Immature natural killer cell (primary cell): ENCODE results near the gene PIGL. TPM values are rescaled to one million over a fixed set of nuclear protein-coding genes. Genes with fewer than 3 reads are reported as not detected.

ENCODE experiments used
- DNase-seq, 3 donors: peaks; one replicate each; pipeline ENCODE4 v3.0.0; 2022; ENCODE audit warnings: mixed read lengths in 1 of 3
- H3K27ac Mint-ChIP-seq, 6 donors: one replicate each; pipeline ENCODE4 v1.8.0; 2020; ENCODE audit warnings: mixed read lengths in 6 of 6, mild to moderate bottlenecking in 5 of 6, inconsistent platforms in 4 of 6, moderate library complexity in 3 of 6
- H3K27me3 Mint-ChIP-seq, 3 donors: one replicate each; pipeline ENCODE4 v1.8.0; 2020 to 2021; ENCODE audit warnings: low read depth in 3 of 3, mild to moderate bottlenecking in 3 of 3, mixed read lengths in 3 of 3, moderate library complexity in 3 of 3, inconsistent platforms in 1 of 3
- H3K36me3 Mint-ChIP-seq, 3 donors: one replicate each; pipeline ENCODE4 v1.8.0; 2020; ENCODE audit warnings: mixed read lengths in 3 of 3, inconsistent platforms in 2 of 3, mild to moderate bottlenecking in 2 of 3
- H3K4me1 Mint-ChIP-seq, 2 donors: one replicate each; pipeline ENCODE4 v1.8.0; 2020; ENCODE audit warnings: inconsistent platforms in 2 of 2, mild to moderate bottlenecking in 2 of 2, mixed read lengths in 2 of 2, moderate library complexity in 1 of 2
- H3K4me3 Mint-ChIP-seq, 5 donors: one replicate each; pipeline ENCODE4 v1.8.0; 2020; ENCODE audit warnings: mild to moderate bottlenecking in 5 of 5, mixed read lengths in 5 of 5, inconsistent platforms in 3 of 5, moderate library complexity in 3 of 5
- H3K9me3 Mint-ChIP-seq, 6 donors: one replicate each; pipeline ENCODE4 v1.8.0; 2020; ENCODE audit warnings: mild to moderate bottlenecking in 6 of 6, mixed read lengths in 6 of 6, inconsistent platforms in 4 of 6, moderate library complexity in 3 of 6
- polyA plus RNA-seq, 3 donors: library from polyadenylated mRNA; unstranded; fragments of 300-500 nt; fragmentation: Illumina TruSeq; gene quantifications; one replicate each; pipeline ENCODE4 v1.2.3, GENCODE V29; 2021

The PIGL gene
- polyA plus RNA-seq, 3 donors from 2014 or later = 4.1 to 12.4 (median 4.4) TPM

DNA sequence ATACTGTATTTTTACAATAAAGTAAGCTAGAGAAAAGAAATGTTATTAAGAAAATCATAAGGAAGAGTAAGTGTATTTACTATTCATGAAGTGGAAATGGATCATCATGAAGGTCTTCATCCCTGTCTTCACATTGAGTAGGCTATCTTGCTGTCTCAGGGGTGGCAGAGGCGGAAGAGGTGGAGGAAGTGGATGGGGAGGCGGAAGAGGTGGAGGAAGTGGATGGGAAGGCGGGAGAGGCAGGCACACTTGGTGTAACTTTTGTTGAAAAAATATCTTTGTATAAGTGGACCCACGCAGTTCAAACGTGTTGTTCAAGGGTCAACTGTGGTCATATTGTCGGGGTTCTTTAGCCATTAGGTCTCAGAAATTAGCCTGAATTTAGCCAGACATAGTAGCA is 50.2 kb downstream of the PIGL start:
- no peak for DNase-seq
- Mint-ChIP-seq H3K4me1 (peaks cover 28 to 35% of the 10 kb centered on the region in 2 donors), H3K4me3 (peak overlapping the region; percentile 51 to 74 (median 61)), H3K27me3 (no peaks in the 10 kb centered on the region), H3K9me3 (no peaks in the 10 kb centered on the region), H3K36me3 (peaks cover 0 to 4% (median 0%) of the 10 kb centered on the region in 3 donors), H3K27ac (peak overlapping the region; percentile 66 to 89 (median 84))

DNA sequence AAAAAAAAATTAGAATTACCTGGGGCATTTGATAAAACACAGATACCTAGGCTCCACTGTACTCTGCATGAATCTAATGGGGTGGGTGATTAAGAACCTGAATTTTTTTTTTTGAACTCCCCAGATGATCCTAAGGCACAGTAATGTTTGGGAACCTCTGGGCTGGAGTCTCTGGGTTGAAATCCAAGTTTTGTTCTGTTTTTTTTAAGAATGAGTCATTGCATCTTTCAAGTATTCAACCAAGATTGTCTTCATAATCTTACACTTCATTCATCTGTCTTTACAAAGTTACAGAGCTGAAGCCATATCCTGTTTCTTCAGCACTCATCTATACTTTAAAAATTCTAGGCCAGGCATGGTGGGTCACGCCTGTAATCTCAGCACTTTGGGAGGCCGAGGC is 52.6 kb downstream of the PIGL start:
- Mint-ChIP-seq H3K27ac (peak overlapping the region in 3 of 6 donors; percentile 52 to 81 (median 68)), H3K36me3 (peaks cover 0 to 8% (median 0%) of the 10 kb centered on the region in 3 donors), H3K27me3 (peaks cover 0 to 2% (median 0%) of the 10 kb centered on the region in 3 donors), H3K4me3 (peak overlapping the region in 4 of 5 donors; percentile 12 to 53 (median 24)), H3K9me3 (no peaks in the 10 kb centered on the region), H3K4me1 (peaks cover 35 to 49% of the 10 kb centered on the region in 2 donors)
- DNase-seq = no peak

DNA sequence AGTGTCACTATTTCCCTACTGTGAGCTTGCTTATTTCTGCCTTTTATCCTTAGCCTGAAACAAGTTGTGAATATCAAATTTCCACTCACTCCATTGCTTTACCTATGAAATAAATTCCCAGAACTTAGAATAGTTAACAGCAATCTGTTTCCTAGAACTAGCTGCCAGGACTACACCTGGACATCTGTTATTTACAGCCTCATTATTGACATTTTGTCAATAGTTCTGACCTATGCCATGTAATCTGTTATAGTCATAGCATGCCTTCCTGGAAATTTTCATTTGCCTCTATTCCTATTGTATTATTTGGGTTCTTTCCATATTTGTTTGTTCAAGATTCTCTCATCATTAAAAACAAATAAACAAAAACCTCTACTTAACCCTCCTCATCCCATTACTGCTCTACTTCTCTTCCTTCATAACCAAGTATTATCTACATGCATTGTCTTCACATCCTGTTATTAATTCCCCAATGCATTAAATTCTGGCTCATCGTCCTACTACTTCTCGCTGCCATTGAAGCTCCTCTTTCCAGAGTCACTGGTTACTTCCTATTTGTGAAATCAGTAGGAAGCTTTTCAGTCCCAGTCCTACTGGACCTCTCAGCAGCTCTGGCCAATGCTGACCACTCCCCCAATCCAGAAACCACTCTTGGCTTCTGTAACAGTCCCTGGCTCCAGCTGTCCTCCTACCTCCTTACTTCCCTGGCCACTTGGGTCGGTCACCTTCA is 55.3 kb downstream of the PIGL start:
- no peak overlapping the region for H3K27ac Mint-ChIP-seq

DNA sequence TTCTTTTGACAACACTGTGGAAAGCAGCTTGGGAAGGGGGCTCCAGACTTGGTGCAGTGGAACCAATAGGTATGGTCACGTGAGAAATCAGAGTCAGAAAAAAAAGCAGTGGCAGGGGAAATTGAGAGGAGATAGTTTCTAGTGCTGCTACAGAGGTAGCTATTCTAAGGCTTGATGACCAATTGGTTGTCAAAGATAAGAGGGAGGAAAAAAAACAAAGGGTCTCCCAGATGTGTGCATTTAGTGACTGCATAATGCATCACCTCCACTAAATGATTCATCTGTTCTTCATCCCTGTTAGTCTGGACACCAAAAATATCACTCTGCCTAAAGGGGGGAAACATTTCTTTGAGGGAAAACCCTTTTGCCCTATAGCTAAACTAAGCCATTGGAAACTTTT is 56.5 kb downstream of the PIGL start:
- Mint-ChIP-seq H3K9me3 (no peaks in the 10 kb centered on the region), H3K4me1 (peaks cover 13 to 30% of the 10 kb centered on the region in 2 donors), H3K27me3 (peaks cover 0 to 2% (median 1%) of the 10 kb centered on the region in 3 donors), H3K27ac (peak overlapping the region in 1 of 6 donors; percentile 14), H3K36me3 (peaks cover 1 to 10% (median 10%) of the 10 kb centered on the region in 3 donors), H3K4me3 (no peak overlapping the region)
- no peak for DNase-seq

More for the DNA sequence above, 55.3 kb downstream of the PIGL start:
- no peak overlapping the region for H3K4me3 Mint-ChIP-seq
- H3K9me3 Mint-ChIP-seq = no peaks in the 10 kb centered on the region
- peaks cover 0 to 2% (median 0%) of the 10 kb centered on the region in 3 donors for H3K27me3 Mint-ChIP-seq
- DNase-seq = no peak
- H3K36me3 Mint-ChIP-seq = peaks cover 0 to 8% (median 8%) of the 10 kb centered on the region in 3 donors
- peaks cover 25 to 42% of the 10 kb centered on the region in 2 donors for H3K4me1 Mint-ChIP-seq

DNA sequence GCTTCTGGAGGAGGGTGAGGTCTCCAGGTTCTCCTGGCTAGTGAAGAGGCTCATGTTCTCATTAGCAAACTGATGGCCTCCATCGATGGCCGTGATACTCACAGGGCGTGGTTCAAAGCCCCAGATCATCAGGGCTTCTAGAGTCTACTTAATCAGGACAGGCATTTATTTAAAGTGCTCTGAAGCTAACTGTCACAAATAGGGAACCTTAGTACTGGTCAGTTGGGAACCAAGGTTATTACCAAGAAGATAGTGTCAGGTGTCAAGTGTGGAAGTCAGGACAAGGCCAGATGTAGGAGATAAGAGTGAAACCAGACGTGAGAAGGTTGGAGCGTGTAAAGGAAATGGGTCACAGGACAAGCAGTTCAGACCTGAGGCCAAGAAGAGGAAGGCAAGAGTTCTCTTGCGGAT is 56.9 kb downstream of the PIGL start:
- Mint-ChIP-seq H3K36me3 (peaks cover 6 to 15% (median 14%) of the 10 kb centered on the region in 3 donors), H3K4me1 (peaks cover 11 to 25% of the 10 kb centered on the region in 2 donors), H3K4me3 (no peak overlapping the region), H3K27ac (peak overlapping the region in 1 of 6 donors; percentile 24), H3K27me3 (peaks cover 0 to 4% (median 1%) of the 10 kb centered on the region in 3 donors), H3K9me3 (no peaks in the 10 kb centered on the region)
- DNase-seq = no peak

DNA sequence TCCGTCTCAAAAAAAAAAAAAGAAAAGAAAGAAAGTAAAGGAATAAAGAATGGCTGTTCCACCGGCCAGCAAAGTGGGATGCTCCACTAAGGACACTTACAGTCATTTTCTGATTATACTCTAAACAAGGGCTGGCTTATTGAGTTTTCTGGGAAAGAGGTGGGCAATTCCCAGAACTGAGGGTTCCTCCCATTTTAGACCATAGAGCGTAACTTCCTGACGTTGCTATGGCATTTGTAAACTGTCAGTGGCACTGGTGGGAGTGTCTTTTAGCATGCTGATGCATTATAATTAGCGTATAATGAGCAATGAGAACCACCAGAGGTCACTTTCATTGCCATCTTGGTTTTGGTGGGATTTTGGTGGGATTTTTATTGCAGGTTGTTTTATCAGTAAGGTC is 58.0 kb downstream of the PIGL start:
- H3K4me3 Mint-ChIP-seq = no peak overlapping the region
- H3K27ac Mint-ChIP-seq = no peak overlapping the region
- no peak for DNase-seq

DNA sequence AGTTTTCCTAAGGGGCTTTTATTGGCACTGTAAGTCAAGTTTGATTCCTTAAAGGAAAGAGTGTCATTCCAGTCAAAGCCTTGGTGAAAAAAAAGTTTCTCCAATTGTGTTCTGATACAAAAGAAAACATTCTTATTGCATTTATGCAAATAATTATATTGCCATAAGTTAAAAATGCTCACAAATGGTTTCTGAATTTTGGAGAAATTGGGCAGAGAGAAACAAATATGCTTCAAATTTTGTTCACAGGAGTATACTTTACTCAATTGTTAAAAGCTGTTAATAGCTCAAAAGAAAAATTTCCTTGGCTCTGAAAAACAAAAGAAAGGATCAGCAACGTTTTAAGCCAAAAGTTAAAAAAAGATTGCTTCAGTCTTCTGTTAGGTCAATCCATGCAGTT is 60.2 kb downstream of the PIGL start:
- Mint-ChIP-seq H3K27ac (no peak overlapping the region), H3K4me1 (peaks cover 7 to 14% of the 10 kb centered on the region in 2 donors), H3K4me3 (no peak overlapping the region), H3K36me3 (peaks cover 14 to 29% (median 26%) of the 10 kb centered on the region in 3 donors), H3K9me3 (no peaks in the 10 kb centered on the region), H3K27me3 (peaks cover 0 to 6% (median 1%) of the 10 kb centered on the region in 3 donors)
- DNase-seq = no peak

More for the DNA sequence above, 58.0 kb downstream of the PIGL start:
- H3K36me3 Mint-ChIP-seq = peaks cover 11 to 22% (median 21%) of the 10 kb centered on the region in 3 donors
- no peaks in the 10 kb centered on the region for H3K9me3 Mint-ChIP-seq
- peaks cover 0 to 6% (median 1%) of the 10 kb centered on the region in 3 donors for H3K27me3 Mint-ChIP-seq
- H3K4me1 Mint-ChIP-seq = peaks cover 7 to 14% of the 10 kb centered on the region in 2 donors

DNA sequence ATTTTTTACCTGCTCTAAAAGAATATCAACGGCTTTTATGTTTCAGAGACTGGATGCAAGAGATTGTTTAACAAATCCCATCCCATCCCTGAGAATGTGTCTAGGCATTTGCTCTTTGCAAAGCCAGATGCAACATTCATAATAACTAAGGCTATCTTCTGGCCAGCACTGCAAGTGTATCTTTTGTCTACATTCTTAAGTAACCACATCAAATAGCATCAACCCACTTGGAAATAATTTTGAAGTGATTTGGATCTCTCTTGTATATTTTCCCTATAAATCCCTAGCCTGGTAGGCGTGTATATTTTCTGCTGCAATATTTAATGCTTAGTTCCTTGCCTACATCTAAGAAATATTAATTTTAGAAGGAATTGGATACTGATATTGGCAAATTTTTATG is 64.3 kb downstream of the PIGL start:
- Mint-ChIP-seq H3K4me3 (no peak overlapping the region), H3K27me3 (peaks cover 1 to 3% (median 2%) of the 10 kb centered on the region in 3 donors), H3K4me1 (peaks cover 16 to 20% of the 10 kb centered on the region in 2 donors), H3K27ac (no peak overlapping the region), H3K36me3 (peaks cover 14 to 33% (median 18%) of the 10 kb centered on the region in 3 donors), H3K9me3 (no peaks in the 10 kb centered on the region)
- DNase-seq = no peak

DNA sequence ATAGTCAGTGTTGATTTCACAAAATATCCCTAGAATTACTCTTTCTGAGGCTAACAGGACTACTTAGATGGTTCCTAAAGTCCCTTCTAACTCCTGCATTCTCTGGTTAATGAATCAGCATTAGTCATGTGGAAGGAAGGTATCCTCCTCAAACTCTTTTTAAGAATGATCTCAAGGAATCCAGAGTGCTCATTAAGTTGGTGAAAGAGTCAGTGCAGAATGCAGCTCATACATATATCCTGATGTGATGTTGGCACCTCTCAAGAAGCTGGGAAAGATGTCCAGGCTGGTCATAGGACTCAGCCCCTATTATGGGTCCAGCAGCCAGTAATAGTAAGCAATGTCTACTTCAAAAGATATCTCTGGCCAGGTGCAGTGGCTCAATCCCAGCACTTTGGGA is 65.5 kb downstream of the PIGL start:
- Mint-ChIP-seq H3K27ac (no peak overlapping the region), H3K4me1 (peaks cover 28 to 31% of the 10 kb centered on the region in 2 donors), H3K4me3 (no peak overlapping the region), H3K9me3 (no peaks in the 10 kb centered on the region), H3K36me3 (peaks cover 14 to 28% (median 18%) of the 10 kb centered on the region in 3 donors), H3K27me3 (peaks cover 1 to 4% (median 3%) of the 10 kb centered on the region in 3 donors)
- DNase-seq = no peak

DNA sequence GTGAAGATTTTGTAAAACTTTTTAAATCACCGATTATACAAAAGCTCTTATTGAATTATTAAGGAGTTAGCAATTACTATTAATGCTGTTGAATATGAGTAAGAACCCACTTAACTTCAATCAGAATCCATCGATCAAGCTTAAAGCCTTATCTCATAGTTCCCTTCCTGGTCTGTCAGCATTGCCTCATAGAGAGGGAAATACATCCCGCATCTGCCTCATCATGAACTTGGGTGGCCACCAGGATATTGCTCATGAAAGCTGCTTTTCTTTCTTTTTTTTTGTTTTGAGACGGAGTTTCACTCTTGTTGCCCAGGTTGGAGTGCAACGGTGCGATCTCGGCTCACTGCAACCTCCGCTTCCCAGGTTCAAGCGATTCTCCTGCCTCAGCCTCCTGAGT is 66.7 kb downstream of the PIGL start:
- peaks cover 10 to 24% (median 13%) of the 10 kb centered on the region in 3 donors for H3K36me3 Mint-ChIP-seq
- DNase-seq = no peak
- H3K9me3 Mint-ChIP-seq = no peaks in the 10 kb centered on the region
- peaks cover 40 to 43% of the 10 kb centered on the region in 2 donors for H3K4me1 Mint-ChIP-seq
- H3K4me3 Mint-ChIP-seq = no peak overlapping the region
- peaks cover 0 to 4% (median 3%) of the 10 kb centered on the region in 3 donors for H3K27me3 Mint-ChIP-seq
- H3K27ac Mint-ChIP-seq = no peak overlapping the region

DNA sequence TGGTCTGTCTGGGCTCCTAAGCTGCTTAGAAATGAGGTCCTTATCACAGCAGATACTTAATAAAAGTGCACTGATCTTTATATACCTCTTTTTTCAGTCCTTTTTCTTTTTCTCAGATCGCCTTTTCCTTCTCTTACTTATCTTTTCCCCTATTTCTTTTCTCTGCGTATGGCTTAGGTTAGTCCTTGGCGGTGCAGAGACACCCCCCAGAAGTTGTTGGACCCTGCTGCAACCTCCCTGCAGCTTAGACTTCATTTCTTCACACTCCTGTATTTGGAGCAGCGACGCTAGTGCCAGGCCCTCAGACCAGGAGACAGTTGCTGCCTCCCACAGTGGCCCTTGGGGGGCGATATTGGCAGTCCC is 68.6 kb downstream of the PIGL start:
- Mint-ChIP-seq H3K27me3 (peaks cover 0 to 4% (median 0%) of the 10 kb centered on the region in 3 donors), H3K36me3 (peaks cover 0 to 14% (median 0%) of the 10 kb centered on the region in 3 donors), H3K9me3 (no peaks in the 10 kb centered on the region), H3K4me1 (peaks cover 48 to 51% of the 10 kb centered on the region in 2 donors), H3K27ac (peak overlapping the region; percentile 95 to 99 (median 98)), H3K4me3 (peak overlapping the region; percentile 76 to 90 (median 82))
- no peak for DNase-seq

DNA sequence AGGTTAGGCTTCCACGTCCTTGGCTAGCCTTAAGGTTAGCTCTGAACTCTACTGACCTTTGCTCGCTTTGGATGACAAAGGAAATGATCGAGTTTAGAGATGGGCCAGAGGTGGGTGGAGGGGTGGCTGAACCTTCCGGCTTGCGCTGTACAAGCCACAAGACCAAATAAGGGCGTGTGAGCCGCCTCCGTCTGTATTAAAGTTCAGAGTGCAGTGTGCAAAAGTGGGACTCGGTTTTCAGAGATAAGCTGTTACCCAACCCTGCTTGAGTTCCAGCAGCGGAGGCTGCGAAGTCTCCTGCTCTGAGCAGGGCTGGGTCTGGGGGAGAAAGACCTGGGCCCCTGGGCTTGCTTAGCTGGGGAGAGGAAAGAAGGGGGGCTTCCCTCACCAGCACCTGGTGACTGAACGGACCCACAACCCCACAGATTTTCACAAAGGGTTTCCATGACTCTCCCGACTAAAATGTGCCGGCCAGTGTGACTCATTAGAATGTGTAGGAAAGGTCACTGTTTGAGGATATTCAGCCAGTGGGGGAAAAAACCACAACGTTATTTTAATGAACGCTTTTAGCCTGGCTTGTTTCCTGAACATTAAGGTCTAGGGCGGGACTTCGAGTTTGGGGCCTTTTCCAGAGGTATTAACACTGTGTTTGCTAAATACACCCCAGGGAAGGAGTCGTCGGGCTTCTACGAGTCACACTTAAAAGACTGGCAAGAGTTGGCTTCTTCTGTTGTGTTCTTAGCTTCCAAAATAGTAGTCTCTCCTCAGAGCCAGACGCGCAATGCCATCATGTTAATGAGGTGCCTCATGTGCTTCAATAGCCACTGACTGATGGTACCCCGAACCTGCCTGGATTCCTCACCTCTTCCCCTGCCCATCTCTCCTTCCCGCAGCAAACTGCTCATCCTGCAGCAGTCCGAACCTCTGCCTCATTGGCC is 69.3 kb downstream of the PIGL start:
- Mint-ChIP-seq H3K27ac (peak overlapping the region; percentile 95 to 99 (median 98)), H3K36me3 (peaks cover 0 to 13% (median 0%) of the 10 kb centered on the region in 3 donors), H3K4me1 (peaks cover 48 to 51% of the 10 kb centered on the region in 2 donors), H3K4me3 (peak overlapping the region; percentile 76 to 90 (median 82)), H3K27me3 (peaks cover 0 to 4% (median 0%) of the 10 kb centered on the region in 3 donors), H3K9me3 (no peaks in the 10 kb centered on the region)
- peak; percentile 84 to 87 (median 85) for DNase-seq

DNA sequence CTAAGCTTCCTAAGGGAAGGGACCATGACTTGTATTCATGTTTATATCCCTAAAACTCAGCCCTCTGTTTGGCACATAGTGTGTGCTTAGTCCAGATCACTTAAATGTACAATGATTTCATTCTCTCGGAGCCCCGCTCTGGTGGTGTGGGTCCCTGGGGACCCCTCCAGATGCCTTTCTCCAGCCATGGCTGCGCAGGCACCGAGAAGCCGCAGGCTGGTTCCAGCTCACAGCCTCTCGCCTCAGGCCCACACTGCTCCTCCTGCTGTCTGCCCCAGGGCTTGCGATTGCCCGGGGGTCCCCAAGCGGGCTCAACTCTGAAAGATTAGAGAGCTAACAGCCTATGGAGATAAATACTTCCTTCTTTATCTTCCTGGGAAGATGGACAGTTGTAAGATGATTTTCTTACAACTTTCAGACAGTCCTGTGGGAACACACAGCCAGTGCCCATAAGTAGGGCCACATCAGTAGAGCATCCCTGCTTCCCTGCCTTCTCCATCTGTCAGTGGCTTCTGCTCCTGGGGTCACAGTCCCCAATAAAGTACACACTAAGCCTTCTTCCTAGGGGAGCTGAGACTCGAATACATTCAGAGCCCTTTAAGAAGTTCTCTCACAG is 70.0 kb downstream of the PIGL start:
- H3K4me3 Mint-ChIP-seq = peak overlapping the region; percentile 76 to 90 (median 82)
- H3K27me3 Mint-ChIP-seq = peaks cover 0 to 4% (median 0%) of the 10 kb centered on the region in 3 donors
- H3K9me3 Mint-ChIP-seq = no peaks in the 10 kb centered on the region
- H3K36me3 Mint-ChIP-seq = peaks cover 0 to 8% (median 0%) of the 10 kb centered on the region in 3 donors
- no peak for DNase-seq
- peak overlapping the region; percentile 95 to 99 (median 98) for H3K27ac Mint-ChIP-seq
- H3K4me1 Mint-ChIP-seq = peaks cover 48 to 51% of the 10 kb centered on the region in 2 donors
